GM21515 (cell line): ENCODE measurements around the gene BLM.
A peak's percentile ranks its signal among the peaks of the same experiment; 100 is the strongest.
"Not testable (repeated sequence)": the region's sequence is repeated elsewhere in the genome, so short reads cannot be mapped to it uniquely, and the experiment has no call there.

Experiments used
- ATAC-seq: cut with Tn5 transposase; IDR thresholded peaks from one replicate; pipeline ENCODE4 v1.9.1; 2021; ENCODE audit not compliant: unreplicated experiment

Gene BLM

DNA sequence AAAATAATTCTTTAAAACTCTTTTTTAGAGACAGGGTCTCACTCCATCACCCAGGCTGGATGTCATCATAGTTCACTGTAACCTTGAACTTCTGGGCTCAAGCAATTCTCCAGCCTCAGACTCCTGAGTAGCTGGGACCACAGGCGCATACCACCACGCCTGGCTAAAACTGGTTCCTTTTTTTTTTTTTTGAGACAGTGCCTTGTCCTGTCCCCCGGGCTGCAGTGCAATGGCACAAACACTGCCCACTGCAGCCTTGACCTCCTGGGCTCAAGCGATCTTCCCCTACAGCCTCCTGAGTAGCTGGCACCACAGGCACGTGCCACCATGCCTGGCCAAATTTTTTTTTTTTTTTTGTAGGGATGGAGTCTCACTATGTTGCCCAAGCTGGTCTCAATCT lies 127.5 kb downstream of the BLM start:
- ATAC-seq = no peak

- ATAC-seq = peak; percentile 70
These were observed 128.2 kb downstream of the BLM start for GRCh38 chr15:90845201-90845949.

DNA sequence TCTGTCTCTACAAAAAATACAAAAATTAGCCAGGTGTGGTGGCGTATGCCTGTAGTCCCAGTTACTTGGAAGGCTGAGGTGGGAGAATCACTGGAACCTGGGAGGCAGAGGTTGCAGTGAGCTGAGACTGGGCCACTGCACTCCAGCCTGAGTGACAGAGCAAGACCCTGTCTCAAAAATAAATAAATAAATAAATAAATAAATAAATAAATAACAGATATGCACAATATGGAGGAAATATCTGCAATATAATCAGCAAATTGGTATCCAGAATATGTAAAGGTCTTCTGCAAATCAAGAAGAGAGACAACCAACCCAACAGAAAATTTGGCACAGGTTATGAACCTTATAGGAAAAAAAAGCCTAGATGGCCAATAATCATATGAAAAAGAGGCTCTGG lies 132.3 kb downstream of the BLM start:
- not testable (repeated sequence) for ATAC-seq

GRCh38 chr15:90851114-90851513 lies 134.0 kb downstream of the BLM start:
- ATAC-seq = no peak

GRCh38 chr15:90851940-90852339 lies 134.8 kb downstream of the BLM start:
- ATAC-seq = no peak

GRCh38 chr15:90855139-90855538 lies 138.0 kb downstream of the BLM start:
- ATAC-seq = no peak

GRCh38 chr15:90857337-90857736 lies 140.2 kb downstream of the BLM start:
- no peak for ATAC-seq

DNA sequence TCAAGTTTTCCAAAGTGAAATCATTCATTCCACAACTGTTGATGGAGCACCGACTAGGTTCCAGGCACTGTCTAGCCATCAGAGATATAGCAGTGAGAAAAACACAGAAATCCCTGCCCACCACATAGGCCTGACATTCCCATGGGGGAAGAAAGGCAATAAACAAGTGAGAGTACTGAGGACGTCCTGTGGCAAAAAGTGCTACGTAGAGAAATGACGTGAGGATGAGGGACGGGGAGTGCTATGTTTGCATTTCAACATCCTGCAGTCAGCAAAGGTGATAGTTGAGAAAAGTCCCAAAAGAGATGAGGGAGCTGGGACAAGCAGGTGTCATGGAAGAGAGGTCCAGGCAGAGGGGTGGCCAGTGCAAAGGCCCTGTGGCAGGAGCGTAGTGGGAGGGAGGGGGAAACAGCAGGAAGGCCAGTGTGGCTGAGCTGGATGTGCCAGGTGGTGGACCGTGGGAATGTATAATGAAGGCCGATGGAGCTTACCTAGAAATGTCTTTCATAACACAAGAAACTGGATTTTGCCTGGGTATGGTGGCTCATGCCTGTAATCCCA lies 140.8 kb downstream of the BLM start:
- ATAC-seq = no peak

- ATAC-seq = no peak
These were observed 142.3 kb downstream of the BLM start for GRCh38 chr15:90859234-90860131.

DNA sequence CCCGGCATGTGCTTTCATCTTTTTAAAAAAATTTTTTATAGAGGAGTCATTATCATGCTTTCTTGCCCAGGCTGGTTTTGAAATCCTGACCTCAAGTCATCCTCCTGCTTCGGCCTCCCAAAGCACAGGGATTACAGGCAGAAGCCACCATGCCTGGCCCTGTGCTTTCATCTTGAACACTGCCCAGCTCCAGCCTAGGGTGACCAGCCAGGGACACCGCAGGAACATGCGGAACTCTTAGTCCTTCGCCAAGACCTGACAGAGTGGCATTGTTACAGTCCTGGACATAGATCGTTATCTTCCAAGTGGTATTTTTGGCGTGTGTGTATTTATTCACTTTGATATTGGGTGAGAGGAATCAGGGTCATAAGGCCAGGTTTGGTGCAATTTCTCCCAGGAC lies 143.3 kb downstream of the BLM start:
- ATAC-seq = no peak

DNA sequence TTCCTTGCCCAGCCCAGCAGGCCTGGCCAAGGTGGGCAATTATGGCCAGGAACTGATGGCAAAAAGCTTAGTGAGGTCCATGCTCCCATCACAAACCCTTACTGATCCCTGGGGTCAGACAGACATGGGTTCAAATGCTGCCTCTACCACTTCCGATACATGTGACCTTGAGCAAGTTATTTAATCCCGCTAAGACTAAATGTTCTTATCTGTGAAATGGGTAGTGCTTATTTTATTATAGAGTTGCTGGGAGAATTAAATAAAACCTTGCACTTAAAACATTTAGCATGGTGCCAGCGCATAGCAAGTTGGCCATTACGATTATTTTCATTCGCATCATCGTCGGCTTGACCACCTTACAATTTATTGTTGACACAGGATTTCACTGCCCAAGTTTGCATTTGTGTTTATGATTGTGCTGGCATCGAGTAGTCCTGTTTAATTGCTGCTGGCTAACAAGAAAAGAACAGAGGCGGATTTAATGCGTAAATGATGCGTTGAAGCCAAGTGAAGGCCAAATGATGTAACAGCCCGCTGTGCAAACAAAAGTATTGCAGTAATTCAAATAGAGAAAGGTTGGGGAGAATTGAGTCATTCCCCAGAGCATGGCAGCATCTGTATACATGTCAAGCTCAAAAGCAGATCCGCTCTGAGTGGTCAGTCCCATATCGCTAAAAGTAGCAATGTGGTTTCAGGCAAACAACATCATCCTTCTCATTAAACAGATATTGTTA lies 144.0 kb downstream of the BLM start:
- ATAC-seq = no peak

DNA sequence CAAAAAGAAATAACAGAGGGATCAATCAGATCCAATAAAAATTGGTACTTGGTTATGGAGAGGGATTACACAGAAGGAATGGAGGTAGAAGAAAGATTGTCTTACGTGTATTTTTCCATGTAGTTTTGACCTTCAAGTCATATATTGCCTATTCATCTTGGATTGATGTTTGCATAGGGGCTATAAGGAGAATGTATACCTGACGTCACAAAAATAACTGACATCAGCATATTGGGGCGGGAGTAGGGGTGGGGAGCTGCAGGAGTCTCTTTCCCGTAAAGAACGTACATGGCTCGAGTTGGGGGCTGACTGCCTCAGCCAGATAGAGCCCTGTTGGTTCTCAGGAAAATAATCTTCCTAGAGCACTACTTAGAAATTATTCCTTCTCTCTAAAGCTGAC lies 145.3 kb downstream of the BLM start:
- ATAC-seq = no peak

GRCh38 chr15:90862964-90863778 lies 146.0 kb downstream of the BLM start:
- no peak for ATAC-seq

DNA sequence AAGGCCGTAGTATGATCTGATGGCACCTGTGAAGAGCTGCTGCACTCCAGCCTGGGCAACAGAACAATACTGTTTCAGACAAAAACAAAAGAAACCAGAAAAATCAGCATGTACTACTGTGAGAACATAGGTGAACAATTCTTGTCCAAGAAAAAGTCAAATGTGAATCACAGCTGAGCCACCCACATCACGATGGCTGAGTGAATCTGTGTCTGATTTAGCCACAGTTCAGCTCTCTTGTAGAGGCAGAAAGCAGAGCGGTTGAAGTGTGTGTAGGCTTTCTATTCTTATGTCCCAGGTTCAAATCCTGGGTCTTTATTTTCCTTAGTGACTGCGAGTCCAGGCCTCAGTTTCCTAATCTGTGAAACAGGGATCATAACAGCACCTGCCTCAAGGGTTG lies 146.8 kb downstream of the BLM start:
- no peak for ATAC-seq

DNA sequence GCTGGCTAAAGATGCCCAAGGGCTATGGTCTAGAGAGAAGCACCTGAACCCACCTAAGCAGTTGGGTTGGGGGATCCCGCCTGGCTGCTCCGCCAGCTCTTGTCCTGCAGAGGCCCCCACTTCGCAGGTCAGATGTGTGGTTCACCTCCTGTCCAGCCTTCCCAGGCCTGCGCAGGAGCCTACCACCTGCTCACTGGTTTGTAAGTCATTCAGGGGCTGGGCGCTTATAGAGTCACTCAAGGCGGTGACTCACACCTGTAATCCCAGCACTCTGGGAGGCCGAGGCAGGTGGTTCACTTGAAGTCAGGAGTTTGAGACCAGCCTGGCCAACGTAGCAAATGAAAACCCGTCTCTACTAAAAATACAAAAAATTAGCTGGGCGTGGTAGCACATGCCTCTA lies 147.4 kb downstream of the BLM start:
- no peak for ATAC-seq

DNA sequence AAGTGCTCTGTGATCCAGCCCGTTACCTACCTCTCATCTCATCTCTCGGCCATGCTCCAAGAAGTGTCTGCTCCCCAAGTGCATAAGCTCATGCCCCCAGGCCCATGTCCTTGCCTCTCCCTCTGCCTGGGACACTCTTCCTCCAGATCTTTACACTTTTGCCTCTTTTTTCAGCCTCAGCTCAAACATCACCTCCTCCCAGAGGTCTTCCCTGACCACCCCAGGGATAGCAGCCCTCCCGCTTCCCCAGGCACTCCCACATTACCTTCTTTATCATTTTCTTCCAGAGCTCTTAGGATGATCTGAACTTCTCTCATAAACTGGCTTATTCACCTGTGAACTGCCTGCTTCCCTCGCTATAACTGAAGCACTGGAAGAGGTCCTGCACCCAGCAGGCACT lies 148.6 kb downstream of the BLM start:
- no peak for ATAC-seq
